GM19043 (cell line): ENCODE data around the gene PTPRN2.
"Not testable (repeated sequence)": the region's sequence is repeated elsewhere in the genome, so short reads cannot be mapped to it uniquely, and the experiment has no call there.

Source experiments
- ATAC-seq: cut with Tn5 transposase; IDR thresholded peaks from one replicate; pipeline ENCODE4 v1.9.1; 2021; ENCODE audit warnings: low read depth; ENCODE audit not compliant: unreplicated experiment

PTPRN2 gene

DNA sequence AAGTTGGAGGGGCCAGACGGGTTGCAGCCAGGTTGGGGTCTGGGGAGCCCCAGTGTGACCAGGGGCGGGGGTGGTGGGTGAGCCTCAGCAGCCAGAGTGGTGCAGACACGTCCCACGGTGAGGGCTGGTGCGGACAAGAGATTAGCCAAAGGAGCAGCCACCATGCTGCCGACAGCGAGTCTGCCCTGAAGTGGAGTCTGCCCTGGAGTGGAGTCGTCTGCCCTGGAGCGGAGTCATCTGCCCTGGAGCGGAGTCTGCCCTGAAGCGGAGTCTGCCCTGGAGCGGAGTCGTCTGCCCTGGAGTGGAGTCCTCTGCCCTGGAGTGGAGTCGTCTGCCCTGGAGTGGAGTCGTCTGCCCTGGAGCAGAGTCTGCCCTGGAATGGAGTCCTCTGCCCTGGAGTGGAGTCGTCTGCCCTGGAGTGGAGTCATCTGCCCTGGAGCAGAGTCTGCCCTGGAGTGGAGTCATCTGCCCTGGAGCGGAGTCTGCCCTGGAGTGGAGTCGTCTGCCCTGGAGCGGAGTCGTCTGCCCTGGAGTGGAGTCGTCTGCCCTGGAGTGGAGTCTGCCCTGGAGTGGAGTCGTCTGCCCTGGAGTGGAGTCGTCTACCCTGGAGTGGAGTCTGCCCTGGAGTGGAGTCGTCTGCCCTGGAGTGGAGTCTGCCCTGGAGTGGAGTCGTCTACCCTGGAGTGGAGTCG, 64.3 kb downstream of the PTPRN2 start:
- ATAC-seq, result not testable (repeated sequence)

DNA sequence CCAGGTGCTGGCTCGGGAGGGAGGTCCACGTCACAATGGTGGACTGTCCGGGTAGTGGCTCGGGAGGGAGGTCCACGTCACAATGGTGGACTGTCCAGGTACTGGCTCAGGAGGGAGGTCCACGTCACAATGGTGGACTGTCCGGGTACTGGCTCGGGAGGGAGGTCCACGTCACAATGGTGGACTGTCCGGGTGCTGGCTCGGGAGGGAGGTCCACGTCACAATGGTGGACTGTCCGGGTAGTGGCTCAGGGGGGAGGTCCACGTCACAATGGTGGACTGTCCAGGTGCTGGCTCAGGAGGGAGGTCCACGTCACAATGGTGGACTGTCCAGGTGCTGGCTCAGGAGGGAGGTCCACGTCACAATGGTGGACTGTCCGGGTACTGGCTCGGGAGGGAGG, 65.8 kb downstream of the PTPRN2 start:
- ATAC-seq, result not testable (repeated sequence)

GRCh38 chr7:158520825-158521224, 66.8 kb downstream of the PTPRN2 start:
- no peak for ATAC-seq

GRCh38 chr7:158519633-158520174, 67.9 kb downstream of the PTPRN2 start:
- no peak for ATAC-seq

DNA sequence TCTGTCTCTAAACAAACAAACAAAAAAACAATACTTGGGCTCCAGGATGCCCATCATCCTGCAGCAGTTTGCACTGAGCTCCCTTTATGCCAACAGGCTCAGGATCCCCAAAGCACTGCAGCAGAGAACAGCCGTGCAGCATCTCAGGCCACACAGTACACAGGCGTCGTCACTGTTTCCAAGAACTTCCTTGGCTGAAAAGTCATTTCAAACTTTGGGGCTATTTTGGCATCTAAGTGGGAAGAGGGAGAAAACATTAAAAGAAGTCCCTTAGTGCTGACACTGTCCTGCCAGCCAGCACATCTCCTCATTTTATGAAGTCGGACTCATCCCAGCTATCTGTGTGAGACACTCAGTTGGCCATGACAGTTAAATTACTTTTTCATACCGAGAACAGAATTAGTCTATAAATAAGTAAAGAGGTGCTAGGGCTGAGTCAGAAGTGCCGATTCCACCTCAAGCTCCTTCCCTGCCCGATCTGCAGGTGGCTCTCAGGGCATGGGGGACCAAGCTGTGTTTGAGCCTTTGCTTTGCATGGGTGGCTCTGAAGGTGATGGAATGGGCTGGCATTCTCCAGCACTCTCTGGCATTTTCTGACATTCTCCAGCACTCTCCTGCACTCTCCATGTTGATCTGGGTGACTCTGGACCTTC, 68.5 kb downstream of the PTPRN2 start:
- ATAC-seq, result no peak

DNA sequence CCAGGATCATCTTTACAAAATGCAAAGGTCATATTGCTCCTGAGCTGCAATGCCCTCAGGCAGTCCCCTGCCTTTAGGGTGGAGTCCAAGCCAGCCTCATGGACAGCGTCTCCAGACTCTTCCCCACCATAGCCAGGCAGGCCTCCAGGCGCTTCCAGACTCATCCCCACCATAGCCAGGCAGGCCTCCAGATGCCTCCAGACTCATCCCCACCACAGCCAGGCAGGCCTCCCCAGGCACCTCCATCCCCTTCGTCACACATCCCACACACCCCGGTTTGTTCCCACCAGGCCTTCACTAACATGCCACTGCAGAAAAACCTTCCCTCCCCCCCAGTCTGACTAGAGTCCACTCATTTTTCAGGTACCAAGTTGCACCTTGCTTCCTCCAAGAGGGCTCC, 70.1 kb downstream of the PTPRN2 start:
- no peak for ATAC-seq

GRCh38 chr7:158517072-158517471, 70.6 kb downstream of the PTPRN2 start:
- ATAC-seq, result no peak

DNA sequence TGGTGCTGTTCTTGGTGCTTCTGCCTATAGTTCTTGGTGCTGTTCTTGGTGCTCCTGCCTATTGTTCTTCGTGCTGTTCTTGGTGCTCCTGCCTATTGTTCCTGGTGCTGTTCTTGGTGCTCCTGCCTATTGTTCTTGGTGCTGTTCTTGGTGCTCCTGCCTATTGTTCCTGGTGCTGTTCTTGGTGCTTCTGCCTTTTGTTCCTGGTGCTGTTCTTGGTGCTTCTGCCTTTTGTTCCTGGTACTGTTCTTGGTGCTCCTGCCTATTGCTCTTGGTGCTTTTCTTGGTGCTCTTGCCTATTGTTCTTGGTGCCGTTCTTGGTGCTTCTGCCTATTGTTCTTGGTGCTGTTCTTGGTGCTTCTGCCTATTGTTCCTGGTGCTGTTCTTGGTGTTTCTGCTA, 71.1 kb downstream of the PTPRN2 start:
- ATAC-seq, result no peak

DNA sequence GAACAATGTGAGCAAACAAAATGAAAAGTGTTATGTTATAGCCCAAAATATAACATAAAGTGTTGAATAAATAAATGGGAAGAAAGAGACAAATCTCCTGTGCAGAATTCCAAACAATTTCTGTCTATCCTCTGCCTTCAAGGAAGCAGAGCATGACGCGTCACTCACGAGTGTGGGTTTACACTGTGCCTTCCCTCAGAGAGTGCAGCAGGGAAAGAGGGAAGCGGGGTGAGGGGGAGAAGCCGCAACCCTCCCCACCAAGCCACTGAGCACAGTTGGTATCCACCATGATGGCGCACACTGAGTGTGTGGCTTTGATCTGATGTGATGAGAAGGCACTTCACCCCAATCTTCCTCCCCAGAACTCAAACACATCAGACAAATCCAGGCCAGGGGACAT, 74.8 kb downstream of the PTPRN2 start:
- ATAC-seq, result no peak

DNA sequence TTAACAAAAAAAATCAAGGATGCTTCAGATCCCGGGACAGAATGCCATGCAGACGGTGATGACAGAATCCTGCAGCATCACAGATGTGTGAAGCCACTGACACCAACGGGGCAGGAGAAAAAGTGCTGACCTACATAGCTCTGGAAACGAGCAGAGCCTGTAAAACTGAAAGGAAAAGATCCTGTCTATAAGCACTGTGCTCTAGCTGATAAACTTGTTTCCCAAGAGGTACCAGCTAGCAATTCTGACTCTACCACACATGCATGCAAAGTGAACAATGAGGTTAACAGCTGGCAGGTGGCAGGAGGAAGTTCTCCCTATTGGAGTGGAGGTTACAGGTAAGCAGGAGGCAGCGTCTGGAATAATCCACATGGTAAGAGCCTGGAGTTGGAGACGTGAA, 75.6 kb downstream of the PTPRN2 start:
- no peak for ATAC-seq

DNA sequence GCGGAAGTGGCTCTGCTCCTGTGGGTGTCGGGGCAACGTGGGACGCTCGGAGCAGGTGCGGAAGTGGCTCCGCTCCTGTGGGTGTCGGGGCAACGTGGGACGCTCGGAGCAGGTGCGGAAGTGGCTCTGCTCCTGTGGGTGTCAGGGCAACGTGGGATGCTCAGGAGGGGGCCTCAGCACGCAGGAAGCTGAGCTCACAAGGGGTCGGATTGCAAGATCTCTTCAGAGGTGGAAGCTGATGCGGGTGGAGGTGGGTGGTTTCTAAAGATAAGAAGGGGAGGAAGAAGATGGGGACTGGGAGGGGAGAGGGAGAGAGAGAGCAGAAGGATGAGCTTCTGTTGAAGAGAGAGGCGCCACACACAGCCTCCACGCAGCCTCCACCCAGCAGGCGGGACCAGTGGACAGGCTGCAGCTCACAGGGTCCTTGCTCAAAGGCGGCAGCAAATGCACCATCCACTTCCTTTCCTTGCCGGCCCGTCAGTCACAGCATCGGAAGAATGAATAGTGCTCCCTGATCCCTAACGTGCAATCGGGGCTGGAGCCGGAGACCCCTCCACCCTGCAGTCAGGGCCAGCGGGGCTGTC, 78.7 kb downstream of the PTPRN2 start:
- no peak for ATAC-seq

GRCh38 chr7:158508321-158508720, 79.3 kb downstream of the PTPRN2 start:
- ATAC-seq, result not testable (repeated sequence)

DNA sequence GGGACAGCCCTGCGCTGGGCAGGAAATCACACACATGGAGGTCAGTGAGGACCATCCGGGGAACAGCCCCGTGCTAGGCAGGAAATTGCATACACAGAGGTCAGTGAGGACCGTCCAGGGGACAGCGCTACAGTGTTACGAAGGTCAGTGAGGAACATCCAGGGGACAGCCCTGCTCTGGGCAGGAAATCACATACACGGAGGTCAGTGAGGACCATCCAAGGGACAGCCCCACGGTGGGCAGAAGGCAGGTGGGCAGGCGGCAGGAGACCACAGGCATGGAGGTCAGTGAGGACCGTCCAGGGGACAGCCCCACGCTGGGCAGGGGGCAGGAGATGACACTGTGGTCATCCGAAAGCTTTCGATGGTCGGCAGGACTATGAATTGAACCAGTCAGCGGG, 79.7 kb downstream of the PTPRN2 start:
- ATAC-seq, result no peak

- not testable (repeated sequence) for ATAC-seq
Measured at GRCh38 chr7:158507175-158507574, 80.4 kb downstream of the PTPRN2 start.

GRCh38 chr7:158506626-158507025, 81.0 kb downstream of the PTPRN2 start:
- no peak for ATAC-seq

DNA sequence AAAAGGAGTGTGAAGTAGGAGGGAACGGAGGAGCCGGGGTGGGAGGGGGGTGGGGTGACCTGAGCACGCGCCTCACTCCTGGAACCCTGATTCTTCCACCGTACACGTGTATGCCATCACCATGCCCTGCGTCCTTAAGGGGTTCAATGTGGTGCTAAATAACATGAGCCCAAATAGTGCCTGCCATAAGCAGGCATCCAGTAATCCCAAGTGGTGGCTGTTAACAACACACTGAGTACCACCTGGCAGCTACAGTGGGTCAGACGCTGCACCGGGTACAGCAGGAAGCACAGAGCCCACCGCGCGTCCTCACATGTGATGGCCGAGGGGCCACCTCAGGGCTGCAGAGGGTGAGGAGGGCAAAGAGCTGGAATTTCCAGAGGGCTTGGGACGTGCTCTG, 81.9 kb downstream of the PTPRN2 start:
- no peak for ATAC-seq

- ATAC-seq, result no peak
Measured at GRCh38 chr7:158502068-158502750, 85.4 kb downstream of the PTPRN2 start.

DNA sequence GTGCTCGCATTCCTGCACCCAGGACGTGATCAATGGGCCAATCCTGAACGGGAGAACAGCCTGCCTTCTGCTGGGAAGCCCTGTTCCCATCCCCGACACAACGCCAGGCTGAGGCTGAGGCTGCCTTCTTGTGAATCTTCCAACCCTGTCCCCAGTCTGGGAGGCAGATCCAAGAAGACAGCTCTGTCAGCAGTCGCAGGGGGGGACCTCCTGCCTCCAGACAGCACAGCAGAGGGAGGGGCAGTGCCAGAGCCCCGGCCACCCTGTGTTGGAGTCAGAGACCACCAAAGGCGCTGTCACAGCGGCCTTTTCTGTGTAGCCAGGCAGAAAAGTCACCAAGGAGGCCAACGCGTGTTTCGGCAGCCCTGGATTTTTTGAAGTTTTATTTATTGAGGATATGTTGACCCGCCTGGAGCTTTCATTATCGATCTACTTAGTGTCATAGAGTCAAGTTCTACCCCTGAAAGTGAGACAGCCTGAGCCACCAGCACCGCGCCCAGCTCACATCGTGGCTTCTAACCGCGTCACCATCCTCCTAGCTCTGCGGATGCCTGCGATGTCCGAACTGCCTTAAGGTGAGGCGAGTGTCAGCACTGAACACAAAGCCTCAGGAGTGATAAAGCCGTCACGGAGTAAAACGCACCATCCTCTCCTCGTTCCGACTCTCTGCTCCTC, 86.1 kb downstream of the PTPRN2 start:
- no peak for ATAC-seq

GRCh38 chr7:158500651-158501052, 87.0 kb downstream of the PTPRN2 start:
- ATAC-seq, result no peak

DNA sequence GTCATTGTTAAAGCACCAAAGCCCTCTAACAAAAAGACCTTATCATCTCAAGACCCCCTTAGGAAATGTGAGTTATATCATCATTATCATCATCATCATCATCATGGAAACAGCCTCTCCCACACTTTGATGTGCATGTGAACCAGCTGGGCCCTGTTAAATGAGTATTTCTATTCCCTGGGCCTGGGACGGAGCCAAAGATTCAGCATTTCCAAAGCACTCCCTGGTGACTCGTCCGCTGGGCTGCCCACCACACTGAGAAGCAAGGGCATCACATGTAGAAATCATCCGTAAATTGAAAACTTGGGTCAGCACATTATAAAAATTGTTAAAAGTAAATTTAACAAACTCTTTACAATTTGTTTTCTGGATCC, 88.6 kb downstream of the PTPRN2 start:
- ATAC-seq, result no peak
